Right atrium auricular region (tissue), 2 donors: ENCODE results near the gene NINL. TPM values are rescaled to one million over a fixed set of nuclear protein-coding genes. Genes with fewer than 3 reads are reported as not detected.

Source experiments
- DNase-seq: peaks from one replicate; pipeline ENCODE4 v3.0.0-alpha.2; 2019; ENCODE audit warnings: low spot score
- H3K27ac ChIP-seq, 2 donors: fragments of 200-600 bp; sonication (generic); 1 replicate in 1 of 2; 2 replicates in 1 of 2; pipeline ENCODE4 v1.5.1; 2016 to 2019
- H3K27me3 ChIP-seq, 2 donors: fragments of 200-600 bp; sonication (generic); one replicate each; pipeline versions ENCODE4 v1.5.1 to v1.6.0; 2017 to 2019
- H3K36me3 ChIP-seq: fragments of 200-600 bp; sonication (generic); one replicate; pipeline ENCODE4 v1.5.1; 2016
- H3K4me1 ChIP-seq, 2 donors: fragments of 200-600 bp; sonication (generic); one replicate each; pipeline versions ENCODE4 v1.5.1 to v1.6.0; 2017 to 2019
- H3K4me3 ChIP-seq, 2 donors: fragments of 200-600 bp; sonication (generic); 1 replicate in 1 of 2; 2 replicates in 1 of 2; pipeline ENCODE4 v1.5.1; 2017 to 2019; ENCODE audit warnings: mild to moderate bottlenecking in 1 of 2, moderate library complexity in 1 of 2
- H3K9me3 ChIP-seq, 2 donors: fragments of 200-600 bp; sonication (generic); one replicate each; pipeline ENCODE4 v1.5.1; 2019
- total RNA-seq, 2 donors: library from RNA; depleted of rRNA; stranded (reverse); fragments of >200 nt; gene quantifications; one replicate each; pipeline ENCODE4 v1.1.0, GENCODE V29; 2016
- TF ChIP-seq, protein P1 (sequence below), 2 donors: fragments of 200-600 bp; sonication (generic); IDR thresholded peaks; one replicate each; pipeline ENCODE4 v1.5.1; 2019; ENCODE audit warnings: antibody characterized with exemption in 2 of 2

Gene NINL
- total RNA-seq, 2 donors from 2014 or later, result 3.7 to 4.8 TPM

DNA sequence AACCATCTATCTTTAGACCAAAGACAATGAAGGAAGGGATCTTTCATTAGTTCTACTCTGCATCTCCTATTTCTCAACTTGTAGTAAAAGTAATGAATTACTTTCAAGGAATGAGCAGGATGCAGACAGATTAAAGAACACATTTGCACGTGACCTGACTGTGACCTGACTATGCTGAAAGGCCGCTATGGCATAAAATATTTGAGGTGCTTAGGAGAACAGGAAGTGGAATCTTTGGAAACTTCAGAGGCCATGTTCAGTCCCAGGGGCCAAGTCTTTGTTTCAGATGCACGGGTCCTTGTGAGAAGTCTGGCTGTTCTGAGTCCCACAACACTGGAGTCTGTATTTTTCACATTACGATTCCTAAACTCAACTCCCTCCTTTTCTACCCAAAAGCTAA lies 41.0 kb downstream of the NINL start:
- no peak overlapping the region for H3K4me3 ChIP-seq
- peaks cover 0 to 7% of the 10 kb centered on the region in 2 donors for H3K4me1 ChIP-seq
- H3K27ac ChIP-seq, result no peak overlapping the region
- TF ChIP-seq, protein P1, sequence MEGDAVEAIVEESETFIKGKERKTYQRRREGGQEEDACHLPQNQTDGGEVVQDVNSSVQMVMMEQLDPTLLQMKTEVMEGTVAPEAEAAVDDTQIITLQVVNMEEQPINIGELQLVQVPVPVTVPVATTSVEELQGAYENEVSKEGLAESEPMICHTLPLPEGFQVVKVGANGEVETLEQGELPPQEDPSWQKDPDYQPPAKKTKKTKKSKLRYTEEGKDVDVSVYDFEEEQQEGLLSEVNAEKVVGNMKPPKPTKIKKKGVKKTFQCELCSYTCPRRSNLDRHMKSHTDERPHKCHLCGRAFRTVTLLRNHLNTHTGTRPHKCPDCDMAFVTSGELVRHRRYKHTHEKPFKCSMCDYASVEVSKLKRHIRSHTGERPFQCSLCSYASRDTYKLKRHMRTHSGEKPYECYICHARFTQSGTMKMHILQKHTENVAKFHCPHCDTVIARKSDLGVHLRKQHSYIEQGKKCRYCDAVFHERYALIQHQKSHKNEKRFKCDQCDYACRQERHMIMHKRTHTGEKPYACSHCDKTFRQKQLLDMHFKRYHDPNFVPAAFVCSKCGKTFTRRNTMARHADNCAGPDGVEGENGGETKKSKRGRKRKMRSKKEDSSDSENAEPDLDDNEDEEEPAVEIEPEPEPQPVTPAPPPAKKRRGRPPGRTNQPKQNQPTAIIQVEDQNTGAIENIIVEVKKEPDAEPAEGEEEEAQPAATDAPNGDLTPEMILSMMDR (IDR thresholded peaks at IDR 0.05), result no peak
- no peaks in the 10 kb centered on the region for H3K27me3 ChIP-seq
- no peaks in the 10 kb centered on the region for H3K9me3 ChIP-seq
- DNase-seq, result no peak
- no peaks in the 10 kb centered on the region for H3K36me3 ChIP-seq

- DNase-seq, result no peak
- peaks cover 0 to 15% of the 10 kb centered on the region in 2 donors for H3K4me1 ChIP-seq
- H3K4me3 ChIP-seq, result no peak overlapping the region
- TF ChIP-seq, protein P1 (IDR thresholded peaks at IDR 0.05), result no peak
- H3K36me3 ChIP-seq, result no peaks in the 10 kb centered on the region
- no peaks in the 10 kb centered on the region for H3K9me3 ChIP-seq
- no peaks in the 10 kb centered on the region for H3K27me3 ChIP-seq
- H3K27ac ChIP-seq, result no peak overlapping the region
Observed at GRCh38 chr20:25543068-25543467, 42.3 kb downstream of the NINL start.

DNA sequence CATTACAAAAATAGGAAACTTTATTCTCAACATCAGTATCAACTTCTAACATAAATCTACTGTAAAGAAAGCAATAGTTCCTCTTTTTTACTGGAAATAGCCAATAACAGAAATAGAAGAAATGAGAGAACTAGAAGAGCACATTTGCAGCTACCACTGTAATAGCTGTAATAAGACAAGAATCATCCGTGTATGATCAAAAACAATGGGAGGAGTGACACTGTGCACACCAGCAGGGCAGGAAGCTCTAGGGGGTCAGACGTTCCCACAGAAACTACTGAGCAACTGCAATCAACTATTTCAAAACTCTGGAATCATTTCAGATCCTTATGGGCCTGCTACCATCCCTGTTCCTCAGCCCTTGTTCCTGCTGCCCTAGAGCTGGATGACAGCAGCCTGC lies 43.7 kb downstream of the NINL start:
- Histone ChIP-seq H3K27me3 (no peaks in the 10 kb centered on the region), H3K4me1 (peaks cover 0 to 18% of the 10 kb centered on the region in 2 donors), H3K36me3 (no peaks in the 10 kb centered on the region), H3K27ac (no peak overlapping the region), H3K4me3 (no peak overlapping the region), H3K9me3 (no peaks in the 10 kb centered on the region)
- TF ChIP-seq, protein P1 (IDR thresholded peaks at IDR 0.05), result no peak
- no peak for DNase-seq

DNA sequence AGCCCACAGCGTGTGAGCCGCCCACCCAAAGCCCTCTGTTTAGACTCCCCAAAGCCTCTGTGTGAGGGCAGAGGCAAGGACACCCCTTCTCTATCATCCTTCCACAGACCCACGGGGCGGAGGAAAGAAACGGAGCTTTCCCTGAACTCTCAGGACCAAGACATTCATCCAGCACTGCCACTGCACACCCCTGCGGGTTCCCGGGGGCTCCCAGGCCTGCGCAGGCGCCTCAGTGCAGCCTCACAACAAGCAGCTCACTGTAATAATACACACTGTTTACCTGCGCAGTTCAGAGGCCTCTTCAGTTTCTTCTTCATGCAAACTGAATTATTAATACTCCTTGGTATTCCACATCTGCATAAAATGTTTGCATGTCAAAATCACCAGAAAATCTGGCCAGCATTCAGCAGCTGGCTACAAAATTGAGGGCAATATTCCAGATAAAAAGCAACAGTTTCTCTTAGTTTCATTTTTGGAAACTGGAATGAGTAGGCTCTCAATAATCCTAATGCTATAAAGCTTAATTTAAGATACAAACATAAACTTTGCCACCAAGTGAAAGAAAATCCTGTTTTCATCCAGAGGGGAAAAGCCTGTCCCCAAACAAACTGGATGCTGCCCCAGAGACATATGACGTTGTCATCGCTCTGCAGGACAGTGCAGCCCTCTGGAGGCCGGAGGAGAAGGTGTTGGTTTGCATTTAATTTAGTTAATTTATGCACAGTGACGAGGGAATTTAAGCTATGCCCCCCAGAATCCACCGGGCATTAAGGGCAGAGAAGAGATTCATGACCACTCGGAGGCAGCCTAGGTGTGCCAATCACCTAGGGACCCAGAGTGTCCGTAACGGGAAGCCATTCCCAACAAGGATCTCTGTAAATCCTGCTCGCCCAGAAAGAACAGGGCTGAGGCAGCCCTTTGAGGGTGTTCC lies 45.3 kb downstream of the NINL start:
- H3K4me1 ChIP-seq, result peaks cover 0 to 31% of the 10 kb centered on the region in 2 donors
- TF ChIP-seq, protein P1 (IDR thresholded peaks at IDR 0.05), result peak in 1 of 2 donors; percentile 66
- peak overlapping the region; percentile 22 to 48 for H3K4me3 ChIP-seq
- H3K36me3 ChIP-seq, result no peaks in the 10 kb centered on the region
- H3K27me3 ChIP-seq, result no peaks in the 10 kb centered on the region
- H3K9me3 ChIP-seq, result no peaks in the 10 kb centered on the region
- peak overlapping the region; percentile 48 to 72 for H3K27ac ChIP-seq
- DNase-seq, result no peak

DNA sequence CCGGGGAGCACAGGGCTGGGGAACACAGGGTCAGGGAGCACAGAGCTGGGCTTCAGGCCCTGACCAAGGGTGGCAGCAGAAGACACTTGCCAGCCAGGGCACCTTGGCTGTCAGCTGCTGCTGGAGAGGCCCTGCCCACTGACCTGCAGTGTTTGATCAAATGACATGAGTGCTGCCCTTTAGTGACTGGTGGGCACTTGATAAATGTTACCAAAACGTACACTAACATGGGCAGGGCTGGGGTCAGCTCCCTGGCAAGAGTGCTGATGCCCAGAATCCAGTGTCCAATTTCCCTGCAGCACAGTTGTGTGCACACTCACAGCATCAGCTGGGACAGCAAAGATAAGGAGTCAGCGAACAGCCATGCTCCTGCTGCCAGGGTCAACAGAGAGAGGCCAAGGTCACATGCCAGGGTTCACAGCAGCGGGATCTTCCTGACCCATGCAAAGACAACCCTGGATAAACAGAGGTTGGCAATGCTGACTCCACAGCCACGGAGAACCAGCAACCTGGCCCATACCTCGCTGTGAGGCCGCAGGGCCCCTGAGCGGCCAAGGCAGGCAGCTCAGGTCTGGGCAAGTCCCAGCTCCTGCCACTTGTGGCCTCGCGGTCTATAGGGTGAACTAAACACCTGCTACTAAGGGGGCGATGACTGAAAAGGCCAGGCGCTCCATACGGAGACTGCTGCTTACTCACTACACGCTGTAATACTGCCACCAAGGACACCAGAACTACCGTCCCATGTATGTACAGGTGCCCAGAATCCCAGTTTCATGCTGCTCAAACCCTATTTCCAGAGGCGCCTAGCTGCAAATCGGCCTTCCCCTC lies 46.3 kb downstream of the NINL start:
- no peaks in the 10 kb centered on the region for H3K27me3 ChIP-seq
- TF ChIP-seq, protein P1 (IDR thresholded peaks at IDR 0.05), result no peak
- H3K27ac ChIP-seq, result peak overlapping the region; percentile 48 to 72
- no peaks in the 10 kb centered on the region for H3K9me3 ChIP-seq
- DNase-seq, result no peak
- no peaks in the 10 kb centered on the region for H3K36me3 ChIP-seq
- peak overlapping the region; percentile 22 to 48 for H3K4me3 ChIP-seq
- peaks cover 0 to 41% of the 10 kb centered on the region in 2 donors for H3K4me1 ChIP-seq
